K562 (cell line): ENCODE results near the gene PRELID1. TPM values are rescaled to one million over a fixed set of nuclear protein-coding genes. Genes with fewer than 3 reads are reported as not detected.

Experiments
- CCNT2 ChIP-seq: IDR thresholded peaks from 2 replicates; pipeline ENCODE4 v1.6.1; 2011; ENCODE audit warnings: borderline replicate concordance, low read depth, mild to moderate bottlenecking, moderate library complexity, mixed read lengths, low read length; ENCODE audit not compliant: insufficient read length; ENCODE audit errors: extremely low read depth
- HMG20A ChIP-seq: fragments of 450-650 bp; formaldehyde crosslinking; conservative IDR thresholded peaks from 2 replicates; pipeline ENCODE4 v1.4.0; 2020; ENCODE audit warnings: mild to moderate bottlenecking, mixed read lengths
- HNRNPUL1 ChIP-seq: fragments of 200-400 bp; formaldehyde crosslinking; IDR thresholded peaks from 2 replicates; pipeline ENCODE4 v1.6.1; 2017; ENCODE audit warnings: low read length
- MIER1 ChIP-seq: fragments of 450-650 bp; IDR thresholded peaks from 2 replicates; pipeline ENCODE4 v1.6.1; 2016; ENCODE audit warnings: antibody characterized with exemption, mild to moderate bottlenecking, low read depth
- MTA3 ChIP-seq: fragments of 450-650 bp; formaldehyde crosslinking; IDR thresholded peaks from 2 replicates; pipeline ENCODE4 v1.6.1; 2017; ENCODE audit warnings: mild to moderate bottlenecking, borderline replicate concordance
- NEUROD1 ChIP-seq: fragments of 150-350 bp; IDR thresholded peaks from 2 replicates; pipeline ENCODE4 v1.6.1; 2014; ENCODE audit warnings: borderline replicate concordance, low read length, low read depth; ENCODE audit not compliant: partially characterized antibody
- POLR2AphosphoS2 ChIP-seq: IDR thresholded peaks from 2 replicates; pipeline ENCODE4 v1.6.1; 2012; ENCODE audit warnings: low read length, improper control_type of control experiment
- SMAD3 ChIP-seq: fragments of 450-650 bp; formaldehyde crosslinking; conservative IDR thresholded peaks from 2 replicates; pipeline ENCODE4 v1.4.0; 2020; ENCODE audit warnings: mild to moderate bottlenecking
- SUPT5H ChIP-seq: fragments of 450-650 bp; IDR thresholded peaks from 2 replicates; pipeline ENCODE4 v1.6.1; 2016
- TBP ChIP-seq: optimal IDR thresholded peaks from 2 replicates; pipeline ENCODE3; 2011; ENCODE audit warnings: low read depth, low read length, improper control_type of control experiment
- U2AF2 ChIP-seq: fragments of 200-400 bp; formaldehyde crosslinking; optimal IDR thresholded peaks from 2 replicates; pipeline ENCODE3; 2017; ENCODE audit warnings: low read depth, mild to moderate bottlenecking, low read length
- ZBTB17 ChIP-seq: fragments of 450-650 bp; formaldehyde crosslinking; IDR thresholded peaks from 2 replicates; pipeline ENCODE4 v1.4.0; 2020; ENCODE audit warnings: mild to moderate bottlenecking
- ZFP36 ChIP-seq: fragments of 150-350 bp; IDR thresholded peaks from 2 replicates; pipeline ENCODE4 v1.6.1; 2018; ENCODE audit warnings: low read length, low read depth; ENCODE audit not compliant: partially characterized antibody
- ZNF232 ChIP-seq: sonication (generic); formaldehyde crosslinking; IDR thresholded peaks from 2 replicates; pipeline ENCODE4 v1.8.0; 2022; ENCODE audit warnings: mild to moderate bottlenecking, missing genetic modification reagents
- ZNF444 ChIP-seq: fragments of 250-450 bp; sonication (Bioruptor Pico); IDR thresholded peaks from 2 replicates; pipeline ENCODE4 v1.4.0; 2020; ENCODE audit warnings: mild to moderate bottlenecking, moderate library complexity
- ZNF589 ChIP-seq: fragments of 200-800 bp; sonication (Bioruptor generic); IDR thresholded peaks from 2 replicates; pipeline ENCODE4 v1.6.1; 2016; ENCODE audit warnings: low read depth, missing genetic modification characterization, missing compliant biosample characterization
- ZNF644 ChIP-seq: fragments of 200-800 bp; sonication (Bioruptor generic); IDR thresholded peaks from 2 replicates; pipeline ENCODE4 v1.6.1; 2016; ENCODE audit warnings: low read depth, missing genetic modification characterization, missing compliant biosample characterization
- ZNF778 ChIP-seq: fragments of 450-650 bp; formaldehyde crosslinking; IDR thresholded peaks from 2 replicates; pipeline ENCODE4 v1.4.0; 2020; ENCODE audit warnings: mild to moderate bottlenecking, moderate library complexity
- ZNF780A ChIP-seq: fragments of 250-450 bp; sonication (Bioruptor Pico); IDR thresholded peaks from 2 replicates; pipeline ENCODE4 v1.5.0; 2021; ENCODE audit warnings: mild to moderate bottlenecking
- ZNF785 ChIP-seq: fragments of 250-450 bp; sonication (Bioruptor Pico); IDR thresholded peaks from 2 replicates; pipeline ENCODE4 v1.4.0; 2020; ENCODE audit warnings: mild to moderate bottlenecking
- polyA plus RNA-seq, 8 experiments: library from polyadenylated mRNA; depleted of rRNA in 4 of 8; stranded (reverse) in 5 of 8; unstranded in 3 of 8; fragments of >200 nt; fragmentation: Nextera tagmentation in 2 of 8; fragmentation: Illumina TruSeq in 1 of 8; extraction: Ambion mirVana in 2 of 8; extraction: Trizol in 1 of 8; gene quantifications; 2 replicates each; pipeline versions ENCODE4 v1.2.1 to v1.2.3, GENCODE V29; 2011 to 2014; ENCODE audit warnings: inconsistent platforms in 1 of 8, missing spikeins in 1 of 8
- total RNA-seq, 7 experiments: library from RNA; depleted of rRNA in 6 of 7; stranded (reverse); fragments of >200 nt in 6 of 7; fragmentation: Illumina TruSeq in 2 of 7; extraction: Trizol in 2 of 7; gene quantifications; 2 replicates each; pipeline versions ENCODE4 v1.2.1 to v1.2.3, GENCODE V29; 2011 to 2021; ENCODE audit warnings: low replicate concordance in 1 of 7
- TF ChIP-seq, protein P1 (sequence below): sonication (generic); formaldehyde crosslinking; IDR thresholded peaks from 2 replicates; pipeline ENCODE4 v1.8.0; 2022; ENCODE audit warnings: mild to moderate bottlenecking, missing genetic modification reagents
- TF ChIP-seq, protein P2 (sequence below): IDR thresholded peaks from 2 replicates; pipeline ENCODE4 v1.6.1; 2012; ENCODE audit warnings: low read depth, low read length, improper control_type of control experiment, borderline replicate concordance
- TF ChIP-seq, protein P3 (sequence below): fragments of 450-650 bp; IDR thresholded peaks from 2 replicates; pipeline ENCODE4 v1.7.0; 2016; ENCODE audit warnings: borderline replicate concordance
- TF ChIP-seq, protein P4 (sequence below): fragments of 450-650 bp; formaldehyde crosslinking; conservative IDR thresholded peaks from 2 replicates; pipeline ENCODE4 v1.4.0; 2022; ENCODE audit warnings: mild to moderate bottlenecking, missing genetic modification characterization

The PRELID1 gene
- total and polyA plus RNA-seq, 9 of the 15 experiments (the other 6 are each of a cell fraction or from before 2014, with no cell fraction given): 40.1 to 484 (median 340) TPM

DNA sequence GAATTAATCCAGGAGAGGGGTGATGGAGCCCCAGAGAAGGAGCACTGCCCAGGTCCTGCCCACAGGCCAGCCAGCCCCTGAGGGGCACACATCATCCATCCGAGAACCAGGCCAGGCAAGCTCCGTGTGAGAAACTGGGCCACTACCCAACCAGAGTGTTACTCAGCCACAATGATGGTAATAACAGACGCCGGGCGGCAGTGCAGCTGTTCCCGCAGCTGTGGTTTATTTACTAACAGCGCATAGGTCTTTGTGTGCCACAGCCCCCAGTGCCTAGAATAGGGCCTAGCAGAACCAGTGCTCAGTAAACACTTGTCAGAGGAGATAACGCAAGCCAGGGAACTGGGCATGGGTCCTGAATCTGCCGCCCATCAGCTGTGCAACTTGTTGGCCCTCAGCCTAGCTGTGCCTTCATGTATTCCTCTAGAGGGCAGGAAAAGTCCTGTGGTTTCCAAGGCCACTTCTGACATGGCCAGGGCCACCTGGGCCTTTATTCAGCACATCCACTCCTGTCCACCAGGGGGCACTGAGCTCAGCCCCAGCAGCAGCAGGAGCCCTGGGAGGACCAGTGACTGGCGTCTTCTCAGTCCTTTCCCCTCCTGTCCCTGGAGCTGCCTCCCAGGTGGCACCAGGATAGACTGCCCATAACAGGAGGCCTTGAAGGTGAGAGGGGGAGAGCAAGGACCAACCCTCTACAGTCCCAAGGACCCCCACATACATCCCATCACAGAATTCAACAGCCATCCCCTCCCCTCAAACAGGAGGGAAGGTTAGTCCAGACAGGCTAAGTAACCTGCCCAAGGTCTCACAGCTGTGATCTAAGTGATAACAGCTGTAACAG lies 6.0 kb downstream of the PRELID1 start (continued):
- TF ChIP-seq ZFP36: no peak
- peak; percentile 20 for TF ChIP-seq TBP
- no peak for TF ChIP-seq ZNF785
- no peak for TF ChIP-seq ZNF778 (CRISPR knock-in tag)
- TF ChIP-seq HNRNPUL1: no peak
- TF ChIP-seq, protein P1, sequence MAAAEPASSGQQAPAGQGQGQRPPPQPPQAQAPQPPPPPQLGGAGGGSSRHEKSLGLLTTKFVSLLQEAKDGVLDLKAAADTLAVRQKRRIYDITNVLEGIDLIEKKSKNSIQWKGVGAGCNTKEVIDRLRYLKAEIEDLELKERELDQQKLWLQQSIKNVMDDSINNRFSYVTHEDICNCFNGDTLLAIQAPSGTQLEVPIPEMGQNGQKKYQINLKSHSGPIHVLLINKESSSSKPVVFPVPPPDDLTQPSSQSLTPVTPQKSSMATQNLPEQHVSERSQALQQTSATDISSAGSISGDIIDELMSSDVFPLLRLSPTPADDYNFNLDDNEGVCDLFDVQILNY: no peak
- TF ChIP-seq ZBTB17 (CRISPR knock-in tag): no peak
- TF ChIP-seq ZNF444: no peak
- no peak for TF ChIP-seq CCNT2
- TF ChIP-seq, protein P2, sequence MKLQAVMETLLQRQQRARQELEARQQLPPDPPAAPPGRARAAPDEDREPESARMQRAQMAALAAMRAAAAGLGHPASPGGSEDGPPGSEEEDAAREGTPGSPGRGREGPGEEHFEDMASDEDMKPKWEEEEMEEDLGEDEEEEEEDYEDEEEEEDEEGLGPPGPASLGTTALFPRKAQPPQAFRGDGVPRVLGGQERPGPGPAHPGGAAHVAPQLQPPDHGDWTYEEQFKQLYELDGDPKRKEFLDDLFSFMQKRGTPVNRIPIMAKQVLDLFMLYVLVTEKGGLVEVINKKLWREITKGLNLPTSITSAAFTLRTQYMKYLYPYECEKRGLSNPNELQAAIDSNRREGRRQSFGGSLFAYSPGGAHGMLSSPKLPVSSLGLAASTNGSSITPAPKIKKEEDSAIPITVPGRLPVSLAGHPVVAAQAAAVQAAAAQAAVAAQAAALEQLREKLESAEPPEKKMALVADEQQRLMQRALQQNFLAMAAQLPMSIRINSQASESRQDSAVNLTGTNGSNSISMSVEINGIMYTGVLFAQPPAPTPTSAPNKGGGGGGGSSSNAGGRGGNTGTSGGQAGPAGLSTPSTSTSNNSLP: no peak
- TF ChIP-seq ZNF232 (CRISPR knock-in tag): no peak
- TF ChIP-seq MTA3: 0 out of 2 replicates have a peak, but pooled peaks have one; percentile 50
- no peak for TF ChIP-seq HMG20A (CRISPR knock-in tag)
- no peak for TF ChIP-seq U2AF2
- no peak for TF ChIP-seq SUPT5H
- TF ChIP-seq NEUROD1: peak; percentile 66
- no peak for TF ChIP-seq MIER1
- no peak for TF ChIP-seq SMAD3 (CRISPR knock-in tag)
- no peak for TF ChIP-seq ZNF589 (CRISPR knock-in tag)
- no peak for TF ChIP-seq POLR2AphosphoS2
- TF ChIP-seq, protein P3, sequence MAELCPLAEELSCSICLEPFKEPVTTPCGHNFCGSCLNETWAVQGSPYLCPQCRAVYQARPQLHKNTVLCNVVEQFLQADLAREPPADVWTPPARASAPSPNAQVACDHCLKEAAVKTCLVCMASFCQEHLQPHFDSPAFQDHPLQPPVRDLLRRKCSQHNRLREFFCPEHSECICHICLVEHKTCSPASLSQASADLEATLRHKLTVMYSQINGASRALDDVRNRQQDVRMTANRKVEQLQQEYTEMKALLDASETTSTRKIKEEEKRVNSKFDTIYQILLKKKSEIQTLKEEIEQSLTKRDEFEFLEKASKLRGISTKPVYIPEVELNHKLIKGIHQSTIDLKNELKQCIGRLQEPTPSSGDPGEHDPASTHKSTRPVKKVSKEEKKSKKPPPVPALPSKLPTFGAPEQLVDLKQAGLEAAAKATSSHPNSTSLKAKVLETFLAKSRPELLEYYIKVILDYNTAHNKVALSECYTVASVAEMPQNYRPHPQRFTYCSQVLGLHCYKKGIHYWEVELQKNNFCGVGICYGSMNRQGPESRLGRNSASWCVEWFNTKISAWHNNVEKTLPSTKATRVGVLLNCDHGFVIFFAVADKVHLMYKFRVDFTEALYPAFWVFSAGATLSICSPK: no peak
- no peak for TF ChIP-seq ZNF780A (CRISPR knock-in tag)
- TF ChIP-seq, protein P4, sequence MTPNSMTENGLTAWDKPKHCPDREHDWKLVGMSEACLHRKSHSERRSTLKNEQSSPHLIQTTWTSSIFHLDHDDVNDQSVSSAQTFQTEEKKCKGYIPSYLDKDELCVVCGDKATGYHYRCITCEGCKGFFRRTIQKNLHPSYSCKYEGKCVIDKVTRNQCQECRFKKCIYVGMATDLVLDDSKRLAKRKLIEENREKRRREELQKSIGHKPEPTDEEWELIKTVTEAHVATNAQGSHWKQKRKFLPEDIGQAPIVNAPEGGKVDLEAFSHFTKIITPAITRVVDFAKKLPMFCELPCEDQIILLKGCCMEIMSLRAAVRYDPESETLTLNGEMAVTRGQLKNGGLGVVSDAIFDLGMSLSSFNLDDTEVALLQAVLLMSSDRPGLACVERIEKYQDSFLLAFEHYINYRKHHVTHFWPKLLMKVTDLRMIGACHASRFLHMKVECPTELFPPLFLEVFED: no peak
- TF ChIP-seq ZNF644: no peak
